HG02938 (cell line): ENCODE results near the gene ABHD12.

Experiments
- ATAC-seq: cut with Tn5 transposase; IDR thresholded peaks from one replicate; pipeline ENCODE4 v1.9.1; 2021; ENCODE audit warnings: mild to moderate bottlenecking, moderate library complexity; ENCODE audit not compliant: unreplicated experiment

Gene ABHD12

DNA sequence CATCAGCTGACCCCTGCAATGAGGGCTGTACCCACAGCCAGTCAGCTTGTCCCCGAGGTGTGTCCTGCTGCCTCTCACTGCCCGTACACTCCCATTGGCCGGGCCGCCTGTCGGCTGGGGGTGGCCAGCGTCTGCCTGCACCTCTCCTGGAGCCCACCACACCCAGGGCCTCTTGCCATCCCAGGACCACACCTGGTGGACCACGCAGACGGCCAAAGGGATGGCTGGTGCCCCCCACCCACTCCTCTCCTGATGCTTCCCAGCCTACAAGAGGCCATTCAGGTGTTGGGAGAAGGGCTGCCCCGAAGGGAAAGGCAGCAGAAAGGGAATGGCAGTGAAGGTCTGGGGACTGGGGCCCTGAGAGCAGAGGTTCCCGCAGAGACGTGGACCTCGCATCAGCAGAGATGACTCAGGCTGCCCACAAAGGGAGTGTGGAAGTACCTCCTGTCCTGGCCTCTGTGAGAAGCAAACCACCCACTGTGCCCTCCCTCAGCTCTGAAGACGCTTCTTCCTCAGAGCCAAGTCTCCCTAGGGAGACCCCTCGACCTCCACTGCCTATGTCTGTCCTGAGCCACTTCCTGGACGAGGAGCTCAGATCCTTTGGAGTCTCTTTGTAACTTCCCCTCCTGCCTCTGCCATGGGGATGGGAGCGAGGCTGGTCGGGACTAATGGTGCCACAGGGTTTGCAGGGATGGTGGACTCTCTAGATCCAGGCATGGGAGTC, 81.8 kb downstream of the ABHD12 start:
- ATAC-seq, result no peak

DNA sequence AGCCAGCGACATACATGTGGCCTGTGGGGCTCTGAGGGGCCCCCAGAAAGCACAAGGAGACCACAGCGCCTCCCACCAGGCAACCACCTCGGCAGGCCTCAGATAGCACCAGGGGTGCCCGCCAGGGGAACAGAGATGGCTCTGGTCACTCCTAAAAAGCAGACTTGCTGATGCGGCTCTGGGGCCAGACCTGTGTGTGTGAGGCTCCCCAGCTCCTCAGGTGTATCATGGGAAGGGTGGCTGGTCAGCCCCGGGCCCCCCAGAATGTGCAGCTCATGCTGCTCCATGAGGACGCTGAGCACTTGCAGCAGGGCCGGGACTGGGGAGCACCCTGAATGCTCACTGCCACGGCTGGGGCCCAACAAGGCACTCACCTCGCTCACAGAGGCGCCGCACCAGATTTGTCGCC, 82.5 kb downstream of the ABHD12 start:
- ATAC-seq, result no peak

DNA sequence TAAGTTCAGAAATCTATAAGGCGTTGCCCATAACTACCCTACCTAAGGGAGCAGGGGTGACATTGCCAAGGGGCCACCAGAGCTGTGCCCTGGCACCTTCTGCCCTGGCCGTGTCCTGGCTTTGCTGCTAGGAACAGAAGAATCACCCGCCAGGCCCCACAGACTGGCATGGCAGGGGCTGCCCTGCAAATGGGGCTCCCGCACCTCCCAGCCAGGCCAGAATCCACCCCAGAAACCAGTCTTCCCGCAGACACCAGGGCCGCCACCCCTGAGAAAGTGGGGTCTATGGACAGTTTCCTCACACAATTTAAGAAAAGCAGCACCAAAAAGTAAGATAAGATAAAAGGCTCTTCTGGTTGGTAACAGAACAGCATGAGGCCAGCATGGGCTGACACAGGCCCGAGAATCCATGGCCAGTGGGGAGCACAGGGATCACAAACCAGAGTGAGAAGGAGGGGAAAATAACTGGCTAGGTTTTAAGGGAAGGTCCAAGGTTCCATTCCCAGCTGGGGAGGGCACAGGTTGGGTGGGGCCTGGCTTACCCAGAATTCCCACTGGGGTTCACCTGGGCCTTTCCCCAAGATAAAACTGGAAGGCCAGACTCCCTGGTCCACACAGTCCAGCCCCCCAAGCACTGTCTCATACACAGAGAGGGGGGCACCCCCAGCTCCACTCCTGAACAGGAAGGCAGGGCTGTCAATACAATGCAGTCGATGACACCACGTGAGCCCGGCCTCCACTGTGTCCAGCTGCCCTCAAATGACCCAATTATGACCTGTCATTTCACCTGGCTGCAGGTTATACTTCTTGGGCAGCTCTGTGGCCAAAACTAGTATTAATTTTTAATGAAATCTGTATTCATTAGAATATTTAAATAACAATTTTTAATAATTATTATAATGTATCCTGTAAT, 83.4 kb downstream of the ABHD12 start:
- no peak for ATAC-seq

DNA sequence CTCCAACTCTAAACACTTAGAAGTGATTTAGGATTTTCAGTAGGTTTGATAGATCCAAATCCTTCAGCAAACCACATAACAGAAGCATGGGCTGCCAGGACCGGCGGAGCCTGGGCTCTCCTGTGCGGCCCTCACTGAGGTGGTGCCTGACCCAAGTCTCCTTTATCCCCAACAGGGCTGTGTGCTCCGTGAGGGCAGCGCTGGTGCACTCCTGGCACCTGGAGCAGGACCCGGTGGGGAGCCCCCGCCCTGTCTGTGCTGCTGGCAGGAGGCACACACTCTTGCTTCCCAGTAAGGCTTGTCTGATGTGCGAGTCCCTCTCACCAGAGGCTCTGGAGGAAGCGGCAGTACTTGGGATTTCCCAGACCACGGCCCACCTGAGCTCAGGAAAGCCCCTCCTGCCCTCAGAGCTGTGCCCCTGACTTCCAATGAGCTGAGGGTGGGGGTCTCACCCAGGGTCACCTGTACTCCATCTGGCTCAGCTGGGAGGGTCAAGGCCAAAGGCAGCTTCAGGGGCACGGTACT, 86.5 kb downstream of the ABHD12 start:
- no peak for ATAC-seq

DNA sequence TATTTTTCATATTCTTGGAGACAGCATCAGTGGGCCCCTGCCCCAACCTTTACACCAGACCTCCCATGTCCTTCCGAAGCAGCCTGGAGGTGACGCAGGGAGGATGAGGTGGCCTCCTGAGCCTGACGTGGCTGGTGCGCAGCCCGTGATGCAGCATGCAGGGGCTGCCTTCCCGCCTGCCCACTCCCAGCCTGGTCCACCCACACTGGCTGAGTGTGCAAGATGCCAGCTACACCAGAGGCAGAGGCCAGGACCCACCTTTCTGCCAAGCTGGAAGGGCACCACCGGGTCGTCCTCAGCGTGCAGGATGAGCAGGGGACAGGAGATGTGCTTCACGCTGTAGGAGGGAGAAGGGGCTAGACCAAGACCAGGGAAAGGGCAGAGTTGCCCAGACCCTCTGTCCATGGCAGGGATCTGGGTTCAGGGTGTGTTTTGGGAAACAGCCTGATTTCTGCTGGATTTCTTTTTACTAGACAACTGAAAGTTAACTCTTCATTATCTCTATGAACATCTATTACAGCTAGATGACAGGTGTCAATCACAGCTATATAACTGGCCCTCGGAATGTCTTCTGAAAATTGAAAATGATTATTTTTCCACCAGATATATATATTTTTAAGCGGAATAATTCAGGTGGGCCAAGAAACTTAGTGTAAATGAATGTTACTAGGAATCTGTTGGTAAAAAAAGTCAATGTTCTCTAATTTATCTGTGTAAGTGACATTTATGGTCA, 87.2 kb downstream of the ABHD12 start:
- no peak for ATAC-seq

DNA sequence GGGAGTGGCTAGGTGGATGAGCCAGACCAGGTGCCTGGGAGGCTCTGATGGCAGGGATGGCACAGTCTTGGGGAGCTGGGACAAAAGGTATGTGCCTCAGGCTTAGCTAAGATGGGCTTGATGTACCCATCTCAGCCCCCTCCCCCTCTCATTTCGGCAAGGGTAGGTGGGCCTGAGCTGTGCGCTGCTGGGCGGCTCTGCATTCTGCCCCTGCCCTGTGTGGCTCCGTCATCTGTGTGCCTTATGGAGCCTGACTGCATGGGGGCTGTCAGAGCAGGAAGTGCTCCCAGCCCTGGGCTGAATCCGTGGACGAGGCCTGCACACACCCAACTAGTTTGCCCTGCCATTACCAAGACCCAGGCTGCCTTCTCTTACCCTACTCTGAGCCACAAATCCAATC, 88.0 kb downstream of the ABHD12 start:
- ATAC-seq, result no peak

DNA sequence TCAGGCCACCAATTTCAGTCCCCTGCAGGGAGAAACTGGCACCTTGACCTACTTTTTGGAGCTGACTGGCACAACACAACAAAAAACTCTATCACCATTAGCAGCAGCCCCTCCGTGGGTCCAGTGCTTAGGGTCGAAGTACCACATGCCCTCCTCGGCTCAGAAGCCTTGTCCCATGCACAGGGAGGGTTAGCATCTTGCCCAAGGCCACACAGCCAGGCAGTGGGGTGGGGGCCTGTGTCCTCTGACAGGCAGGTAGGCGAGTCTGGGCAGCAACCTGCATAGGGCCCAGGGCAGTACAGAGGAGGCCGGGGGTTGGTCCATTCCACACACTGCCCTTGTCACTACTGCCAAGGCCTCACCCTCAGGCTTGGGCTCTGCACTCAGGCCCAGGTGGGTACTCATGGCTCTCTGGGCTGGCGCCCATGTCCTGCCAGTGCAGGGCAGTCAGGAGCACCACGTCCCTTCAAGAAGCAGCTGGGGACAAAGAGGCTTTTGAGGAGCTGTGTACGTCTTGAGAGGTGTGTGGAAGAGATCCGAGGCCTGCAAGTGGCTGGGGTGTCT, 89.2 kb downstream of the ABHD12 start:
- ATAC-seq, result no peak

DNA sequence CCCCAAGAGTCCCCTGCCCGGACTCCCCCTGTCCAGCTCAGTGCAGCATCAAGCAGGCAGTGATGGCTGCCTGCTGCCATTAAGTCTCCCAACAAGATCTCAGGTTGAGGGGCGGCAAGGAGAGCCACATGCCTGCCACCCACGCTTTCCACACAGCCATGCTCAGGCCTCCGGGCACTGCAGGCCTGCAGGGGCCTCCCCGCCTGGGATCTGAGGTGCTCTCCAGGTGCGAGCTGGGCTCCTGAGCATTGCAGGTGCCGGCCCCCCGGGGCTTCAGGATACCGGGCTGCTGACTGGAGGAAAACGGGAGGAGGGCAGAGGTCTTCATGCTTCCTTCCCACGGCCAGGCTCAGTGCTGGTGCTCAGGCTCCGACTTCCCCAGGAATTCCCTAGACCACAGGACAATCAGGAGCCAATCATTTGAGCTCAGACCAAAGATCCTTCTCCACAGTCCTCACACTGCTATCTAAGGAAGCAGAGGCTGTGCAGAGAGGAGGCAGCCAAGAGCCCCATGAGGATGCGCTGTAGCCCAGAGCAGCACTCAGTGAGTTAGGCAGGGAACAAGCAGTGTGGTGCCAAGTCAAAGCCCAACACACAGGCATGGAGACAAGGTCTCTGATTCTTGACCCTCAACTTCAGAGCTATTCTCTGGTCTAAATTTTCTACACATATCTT, 90.0 kb downstream of the ABHD12 start:
- no peak for ATAC-seq

DNA sequence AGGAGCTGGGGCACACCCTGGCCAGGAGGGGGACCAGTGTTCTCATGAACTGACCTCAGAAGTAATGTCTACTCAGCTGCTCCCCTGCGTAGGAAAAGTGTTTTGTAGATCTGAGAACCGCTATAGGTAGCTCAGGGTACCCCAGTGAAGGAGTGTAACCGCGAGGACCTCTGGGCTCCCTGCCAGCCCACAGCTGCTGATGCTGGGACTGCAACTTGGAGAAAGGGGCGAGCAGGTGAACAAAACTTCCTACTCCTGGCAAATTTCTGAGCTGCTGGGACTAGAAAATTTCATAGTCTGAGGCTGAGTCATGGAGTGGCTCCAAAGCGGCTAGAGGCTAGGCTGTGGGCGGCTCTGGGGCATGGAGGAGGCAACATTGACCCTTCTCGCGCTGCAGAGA, 90.8 kb downstream of the ABHD12 start:
- no peak for ATAC-seq

DNA sequence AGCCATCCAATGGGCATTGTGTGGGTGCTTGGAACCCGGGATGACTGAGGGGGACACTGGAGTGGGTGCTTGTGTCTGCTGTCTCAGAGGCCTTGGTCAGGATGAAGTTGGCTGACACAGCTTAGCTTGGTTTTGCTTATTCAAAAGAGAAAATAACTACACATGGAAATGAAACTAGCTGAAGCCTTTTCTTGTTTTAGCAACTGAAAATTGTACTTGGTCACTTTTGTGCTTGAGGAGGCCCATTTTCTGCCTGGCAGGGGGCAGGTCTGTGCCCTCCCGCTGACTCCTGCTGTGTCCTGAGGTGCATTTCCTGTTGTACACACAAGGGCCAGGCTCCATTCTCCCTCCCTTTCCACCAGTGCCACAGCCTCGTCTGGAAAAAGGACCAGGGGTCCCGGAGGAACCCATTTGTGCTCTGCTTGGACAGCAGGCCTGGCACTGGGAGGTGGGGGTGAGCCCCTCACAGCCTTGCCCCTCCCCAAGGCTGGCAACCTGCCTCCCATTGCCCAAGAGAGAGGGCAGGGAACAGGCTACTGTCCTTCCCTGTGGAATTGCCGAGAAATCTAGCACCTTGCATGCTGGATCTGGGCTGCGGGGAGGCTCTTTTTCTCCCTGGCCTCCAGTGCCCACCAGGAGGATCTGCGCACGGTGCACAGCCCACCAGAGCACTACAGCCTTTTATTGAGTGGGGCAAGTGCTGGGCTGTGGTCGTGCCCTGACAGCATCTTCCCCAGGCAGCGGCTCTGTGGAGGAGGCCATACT, 93.3 kb downstream of the ABHD12 start:
- ATAC-seq, result peak; percentile 51

DNA sequence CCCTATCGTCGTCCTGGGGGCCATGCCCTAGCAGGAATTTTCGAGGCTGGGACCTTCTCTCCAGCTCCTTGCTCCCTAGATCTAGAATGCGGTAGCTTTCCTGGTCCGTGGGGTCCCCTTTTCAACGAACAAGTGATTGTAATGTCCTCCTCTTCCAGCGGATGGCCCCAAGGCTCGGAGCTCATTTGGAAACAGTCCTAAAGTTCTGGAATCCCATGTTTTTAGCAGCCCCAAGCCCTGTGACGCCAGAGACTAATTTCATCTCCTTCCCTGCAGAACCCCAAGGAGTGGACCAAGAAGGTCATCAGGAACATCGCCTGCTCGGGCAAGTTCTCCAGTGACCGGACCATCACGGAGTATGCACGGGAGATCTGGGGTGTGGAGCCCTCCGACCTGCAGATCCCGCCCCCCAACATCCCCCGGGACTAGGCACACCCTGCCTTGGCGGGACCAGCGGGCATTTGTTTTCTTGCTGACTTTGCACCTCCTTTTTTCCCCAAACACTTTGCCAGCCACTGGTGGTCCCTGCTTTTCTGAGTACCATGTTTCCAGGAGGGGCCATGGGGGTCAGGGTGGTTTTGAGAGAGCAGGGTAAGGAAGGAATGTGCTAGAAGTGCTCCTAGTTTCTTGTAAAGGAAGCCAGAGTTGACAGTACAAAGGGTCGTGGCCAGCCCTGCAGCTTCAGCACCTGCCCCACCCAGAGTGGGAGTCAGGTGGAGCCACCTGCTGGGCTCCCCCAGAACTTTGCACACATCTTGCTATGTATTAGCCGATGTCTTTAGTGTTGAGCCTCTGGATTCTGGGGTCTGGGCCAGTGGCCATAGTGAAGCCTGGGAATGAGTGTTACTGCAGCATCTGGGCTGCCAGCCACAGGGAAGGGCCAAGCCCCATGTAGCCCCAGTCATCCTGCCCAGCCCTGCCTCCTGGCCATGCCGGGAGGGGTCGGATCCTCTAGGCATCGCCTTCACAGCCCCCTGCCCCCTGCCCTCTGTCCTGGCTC, 94.2 kb downstream of the ABHD12 start:
- ATAC-seq, result peak; percentile 34

DNA sequence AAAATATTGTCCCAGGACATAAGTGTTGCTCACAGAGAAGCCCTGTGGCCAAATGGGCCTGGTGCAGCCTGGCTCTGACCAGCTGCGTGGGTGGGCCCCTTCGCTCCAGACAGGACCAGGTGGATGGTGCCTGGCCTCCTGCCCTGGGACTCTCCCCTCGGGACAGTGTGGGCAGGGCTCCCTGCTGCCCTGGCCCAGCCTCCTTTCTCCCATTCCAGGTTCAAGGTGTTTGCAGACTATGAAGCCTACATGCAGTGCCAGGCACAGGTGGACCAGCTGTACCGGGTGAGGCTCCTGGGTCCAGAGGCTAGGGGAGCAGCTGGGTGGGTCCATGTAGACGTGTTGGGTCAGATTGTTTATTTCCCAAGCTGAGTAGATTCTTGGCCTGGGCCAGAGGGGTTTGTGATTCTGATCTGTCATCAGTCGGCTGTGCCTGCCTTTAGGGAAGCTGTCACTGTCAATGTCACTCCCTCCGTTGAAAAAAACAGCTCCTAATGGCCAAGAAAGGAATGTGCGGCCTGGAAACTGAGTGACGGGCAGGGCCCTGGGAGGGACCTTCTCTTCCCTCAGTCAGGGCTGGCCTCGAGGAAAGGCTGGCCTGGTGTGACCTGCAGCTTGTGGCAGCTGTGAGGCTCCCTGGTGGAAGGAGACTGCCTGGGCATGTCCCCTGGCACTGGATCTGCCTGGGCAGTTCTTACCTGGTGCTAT, 95.1 kb downstream of the ABHD12 start:
- no peak for ATAC-seq

DNA sequence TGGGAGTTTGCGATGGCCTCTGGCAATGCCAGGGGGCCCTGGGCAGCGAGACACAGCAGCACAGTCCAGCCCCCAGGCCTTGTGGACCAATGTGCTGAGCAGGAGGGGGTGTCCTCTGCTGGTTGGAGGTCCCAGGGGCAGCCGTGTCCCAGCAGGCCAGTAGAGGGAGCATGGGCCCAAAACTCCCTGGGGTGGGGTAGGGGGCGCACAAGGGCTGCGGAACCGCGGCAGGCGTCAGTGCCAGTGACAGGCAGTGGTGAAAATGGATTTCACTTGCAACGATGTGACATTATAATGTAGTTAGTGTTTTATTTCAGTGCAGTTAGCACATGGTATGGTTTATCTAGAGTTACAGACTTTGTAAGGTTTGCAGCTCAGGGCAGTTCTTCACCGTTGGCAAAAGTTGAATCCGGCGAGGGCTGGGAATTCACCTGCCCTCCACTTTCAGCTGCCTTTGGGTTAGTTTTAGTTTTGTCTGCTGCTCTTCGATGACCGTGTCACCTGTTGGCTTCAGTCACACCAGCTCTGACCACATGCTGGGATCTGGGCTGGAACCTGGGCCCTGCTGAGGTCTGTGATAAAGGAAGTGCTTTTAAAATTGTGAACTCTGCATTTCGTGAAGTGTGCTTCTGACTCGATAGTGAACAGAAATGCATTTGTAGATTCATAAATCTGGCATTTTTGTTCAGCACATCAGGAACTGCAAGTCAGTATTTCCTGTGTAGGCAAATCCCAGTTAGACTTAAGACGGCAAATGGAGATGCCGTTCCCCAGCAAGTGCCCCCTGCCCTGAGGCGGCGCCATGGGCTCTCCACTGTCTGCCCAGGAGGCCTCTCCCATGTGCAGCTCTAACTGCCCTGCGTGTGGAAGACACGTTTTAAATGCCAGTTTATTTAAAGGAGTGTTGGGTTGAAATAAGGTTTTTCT, 95.9 kb downstream of the ABHD12 start:
- no peak for ATAC-seq

DNA sequence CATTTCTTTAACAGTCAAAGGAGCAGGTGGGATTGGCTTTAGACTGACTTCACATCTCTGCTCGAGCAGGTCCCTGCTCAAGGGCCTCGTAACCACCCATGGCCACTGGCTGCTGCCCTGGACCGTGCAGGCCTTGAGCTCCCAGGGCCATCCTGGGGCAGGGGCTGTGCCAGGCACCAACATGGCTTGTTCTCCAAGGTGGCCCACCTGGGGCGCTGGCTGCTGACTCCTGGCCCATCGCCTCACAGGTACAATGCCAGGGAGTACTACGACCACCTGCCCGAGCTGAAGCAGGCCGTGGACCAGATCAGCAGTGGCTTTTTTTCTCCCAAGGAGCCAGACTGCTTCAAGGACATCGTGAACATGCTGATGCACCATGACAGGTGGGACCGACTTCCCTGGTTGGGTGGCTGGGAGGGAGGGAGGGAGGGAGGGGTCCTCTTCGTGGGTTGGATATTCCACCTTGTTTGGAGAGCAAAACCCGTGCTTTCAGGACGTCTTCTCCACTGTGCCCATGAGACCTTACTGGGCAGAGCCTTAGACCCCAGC, 96.7 kb downstream of the ABHD12 start:
- ATAC-seq, result no peak

DNA sequence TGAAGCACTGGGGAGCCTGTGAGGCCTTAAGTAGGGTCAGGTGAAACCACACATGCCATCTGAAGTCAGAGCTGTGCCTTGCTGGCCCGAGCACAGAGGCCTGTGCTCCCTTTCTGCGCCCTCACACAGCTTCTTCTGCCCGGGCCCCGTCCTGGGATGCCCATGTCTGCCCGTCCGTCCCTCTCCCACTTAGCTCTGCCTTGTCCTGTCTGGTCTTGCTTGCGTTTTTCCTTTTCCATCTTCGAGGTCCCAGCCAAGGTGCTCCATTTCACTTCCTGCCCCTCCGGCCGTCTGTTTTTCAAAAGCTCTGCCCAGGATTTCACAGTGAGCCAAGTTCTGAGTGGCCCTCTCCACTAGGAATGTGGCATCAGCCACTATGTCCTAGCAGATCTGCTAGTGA, 97.1 kb downstream of the ABHD12 start:
- ATAC-seq, result no peak

DNA sequence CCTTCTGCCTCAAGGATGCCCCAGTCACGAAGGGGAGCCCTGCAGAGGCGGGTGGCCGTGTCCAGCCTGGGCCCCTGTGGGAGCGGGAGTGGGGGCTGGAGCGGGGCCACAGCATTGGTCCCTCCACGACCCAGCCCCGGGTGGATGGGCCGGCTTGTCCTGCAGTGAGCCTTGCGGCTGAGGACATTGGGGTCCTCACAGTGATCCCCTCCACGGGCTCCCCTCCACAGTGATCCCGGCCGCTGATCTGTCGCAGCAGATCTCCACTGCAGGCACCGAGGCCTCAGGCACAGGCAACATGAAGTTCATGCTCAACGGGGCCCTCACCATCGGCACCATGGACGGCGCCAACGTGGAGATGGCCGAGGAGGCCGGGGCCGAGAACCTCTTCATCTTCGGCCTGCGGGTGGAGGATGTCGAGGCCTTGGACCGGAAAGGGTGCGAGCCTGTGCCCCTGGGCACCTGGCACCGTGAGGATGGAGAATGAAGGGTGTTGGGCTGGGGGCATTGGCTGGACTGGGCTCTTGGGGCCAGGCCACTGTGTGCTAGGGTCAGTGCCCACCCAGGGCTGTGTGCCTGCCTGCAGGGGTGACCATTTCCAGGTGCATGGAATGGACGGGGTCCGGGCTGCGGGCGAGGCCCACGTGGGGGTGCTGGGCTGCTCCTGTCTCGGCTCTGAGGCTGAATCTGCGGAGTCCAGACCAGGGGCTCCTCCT, 98.3 kb downstream of the ABHD12 start:
- ATAC-seq, result no peak
